ENCODE measurements around the gene ACTN2.

DNA sequence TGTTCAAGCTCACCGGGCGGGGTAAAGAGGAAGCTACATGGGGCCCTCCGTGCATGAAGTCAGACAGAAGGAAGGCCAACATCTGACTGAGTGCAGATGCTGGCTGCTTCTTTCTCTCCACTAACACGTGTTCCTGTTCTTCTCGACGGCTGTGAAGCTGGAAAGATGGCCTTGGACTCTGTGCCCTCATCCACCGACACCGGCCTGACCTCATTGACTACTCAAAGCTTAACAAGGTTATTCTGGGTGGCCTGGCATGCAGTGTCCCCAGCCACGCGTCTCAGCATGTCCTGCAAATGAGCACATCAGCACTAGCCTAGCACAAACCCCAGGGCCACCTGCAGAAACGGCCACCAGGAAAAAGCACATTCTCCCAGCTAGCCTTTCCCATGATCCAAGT lies 41.2 kb downstream of the ACTN2 start:
- TF ChIP-seq, protein P1, sequence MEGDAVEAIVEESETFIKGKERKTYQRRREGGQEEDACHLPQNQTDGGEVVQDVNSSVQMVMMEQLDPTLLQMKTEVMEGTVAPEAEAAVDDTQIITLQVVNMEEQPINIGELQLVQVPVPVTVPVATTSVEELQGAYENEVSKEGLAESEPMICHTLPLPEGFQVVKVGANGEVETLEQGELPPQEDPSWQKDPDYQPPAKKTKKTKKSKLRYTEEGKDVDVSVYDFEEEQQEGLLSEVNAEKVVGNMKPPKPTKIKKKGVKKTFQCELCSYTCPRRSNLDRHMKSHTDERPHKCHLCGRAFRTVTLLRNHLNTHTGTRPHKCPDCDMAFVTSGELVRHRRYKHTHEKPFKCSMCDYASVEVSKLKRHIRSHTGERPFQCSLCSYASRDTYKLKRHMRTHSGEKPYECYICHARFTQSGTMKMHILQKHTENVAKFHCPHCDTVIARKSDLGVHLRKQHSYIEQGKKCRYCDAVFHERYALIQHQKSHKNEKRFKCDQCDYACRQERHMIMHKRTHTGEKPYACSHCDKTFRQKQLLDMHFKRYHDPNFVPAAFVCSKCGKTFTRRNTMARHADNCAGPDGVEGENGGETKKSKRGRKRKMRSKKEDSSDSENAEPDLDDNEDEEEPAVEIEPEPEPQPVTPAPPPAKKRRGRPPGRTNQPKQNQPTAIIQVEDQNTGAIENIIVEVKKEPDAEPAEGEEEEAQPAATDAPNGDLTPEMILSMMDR (IDR thresholded peaks at IDR 0.05): no peak
- no peak for TF ChIP-seq POLR2A (IDR thresholded peaks at IDR 0.05)
